Suprapubic skin (tissue), 3 donors: ENCODE data around the gene IST1.

Experiments
- CTCF ChIP-seq, 2 donors: fragments of 200-600 bp in 1 of 2; fragments of 450-650 bp in 1 of 2; sonication (generic) in 1 of 2; IDR thresholded peaks; one replicate each; pipeline ENCODE4 v1.5.1; 2016 to 2019; ENCODE audit warnings: antibody characterized with exemption in 2 of 2, mild to moderate bottlenecking in 1 of 2, moderate library complexity in 1 of 2
- EP300 ChIP-seq: sonication (generic); formaldehyde crosslinking; IDR thresholded peaks from one replicate; pipeline ENCODE4 v1.6.1; 2017; ENCODE audit warnings: antibody characterized with exemption
- POLR2A ChIP-seq, 2 donors: fragments of 450-650 bp; IDR thresholded peaks; one replicate each; pipeline ENCODE4 v1.6.1; 2017; ENCODE audit warnings: antibody characterized with exemption in 2 of 2, mild to moderate bottlenecking in 2 of 2, moderate library complexity in 2 of 2

GRCh38 chr16:71954699-71955195, 59.4 kb downstream of the IST1 start:
- TF ChIP-seq CTCF (IDR thresholded peaks at IDR 0.05) (no peak), POLR2A (IDR thresholded peaks at IDR 0.05) (no peak), EP300 (no peak)
